AG09309 (cell line): ENCODE data around the gene TMEM198.

Source experiments
- DNase-seq: peaks from one replicate; pipeline ENCODE4 v3.0.0-alpha.2; 2010; ENCODE audit warnings: low read depth
- H3K4me3 ChIP-seq: 2 replicates; pipeline ENCODE4 v1.5.1; 2011; ENCODE audit warnings: mild to moderate bottlenecking, low read depth, low read length, moderate library complexity; ENCODE audit not compliant: control insufficient read depth
- CTCF ChIP-seq: IDR thresholded peaks from 2 replicates; pipeline ENCODE4 v1.5.1; 2011; ENCODE audit warnings: mild to moderate bottlenecking, low read depth, low read length, inconsistent platforms; ENCODE audit not compliant: insufficient read depth, control insufficient read depth; ENCODE audit errors: missing control alignments

Gene TMEM198

GRCh38 chr2:219513787-219514186 lies 30.0 kb upstream of the TMEM198 start:
- no peak overlapping the region for H3K4me3 ChIP-seq
- no peak for TF ChIP-seq CTCF
- DNase-seq = no peak

GRCh38 chr2:219514196-219514761 lies 29.5 kb upstream of the TMEM198 start, which contains the start of gene ASIC4:
ASIC4 (plus strand) TSS chr2:219514482; CDS start chr2:219514725, 243 bp downstream.
- DNase-seq = no peak
- H3K4me3 ChIP-seq = no peak within 1 kb of the TSS
- TF ChIP-seq CTCF = no peak

- no peak for DNase-seq
- no peak for TF ChIP-seq CTCF
- no peak overlapping the region for H3K4me3 ChIP-seq
These were observed 29.0 kb upstream of the TMEM198 start for GRCh38 chr2:219514836-219515235.

- DNase-seq = no peak
- no peak for TF ChIP-seq CTCF
- no peak overlapping the region for H3K4me3 ChIP-seq
These were observed 27.8 kb upstream of the TMEM198 start for GRCh38 chr2:219515874-219516629.

- no peak overlapping the region for H3K4me3 ChIP-seq
- no peak for DNase-seq
- no peak for TF ChIP-seq CTCF
These were observed 26.9 kb upstream of the TMEM198 start for GRCh38 chr2:219516888-219517287.

- DNase-seq = no peak
- no peak overlapping the region for H3K4me3 ChIP-seq
- TF ChIP-seq CTCF = no peak
These were observed 25.7 kb upstream of the TMEM198 start for GRCh38 chr2:219517954-219518778.
